Spleen (tissue), 11 donors: ENCODE measurements around the gene UNC45B. TPM values are rescaled to one million over a fixed set of nuclear protein-coding genes. Genes with fewer than 3 reads are reported as not detected.

Experiments
- DNase-seq: peaks from one replicate; pipeline ENCODE4 v3.0.0-alpha.2; 2020
- H3K27ac ChIP-seq, 8 donors: fragments of 200-600 bp; sonication (generic) in 7 of 8; 1 replicate in 4 of 8; 2 replicates in 4 of 8; pipeline versions ENCODE4 v1.5.0 to v1.8.0; 2016 to 2021; ENCODE audit warnings: inconsistent platforms in 4 of 8, mild to moderate bottlenecking in 4 of 8, moderate library complexity in 1 of 8
- H3K27me3 ChIP-seq, 7 donors: fragments of 200-600 bp; sonication (generic) in 6 of 7; replicated peaks in 1 of 7; 1 replicate in 4 of 7; 2 replicates in 3 of 7; pipeline versions ENCODE4 v1.5.0 to v1.8.0; 2016 to 2021; ENCODE audit warnings: inconsistent platforms in 3 of 7, mild to moderate bottlenecking in 1 of 7
- H3K36me3 ChIP-seq, 6 donors: fragments of 200-600 bp; sonication (generic) in 5 of 6; 1 replicate in 4 of 6; 2 replicates in 2 of 6; pipeline versions ENCODE4 v1.5.0 to v1.8.0; 2016 to 2021; ENCODE audit warnings: inconsistent platforms in 2 of 6
- H3K4me1 ChIP-seq, 6 donors: fragments of 200-600 bp; sonication (generic) in 5 of 6; 1 replicate in 3 of 6; 2 replicates in 3 of 6; pipeline versions ENCODE4 v1.5.0 to v1.8.0; 2016 to 2021; ENCODE audit warnings: inconsistent platforms in 3 of 6
- H3K4me3 ChIP-seq, 8 donors: fragments of 200-600 bp; sonication (generic) in 7 of 8; 1 replicate in 4 of 8; 2 replicates in 4 of 8; pipeline versions ENCODE4 v1.5.0 to v1.8.0; 2016 to 2021; ENCODE audit warnings: inconsistent platforms in 4 of 8, mild to moderate bottlenecking in 4 of 8, moderate library complexity in 2 of 8
- H3K9me3 ChIP-seq, 8 donors: fragments of 200-600 bp; sonication (generic) in 7 of 8; 1 replicate in 4 of 8; 2 replicates in 4 of 8; pipeline versions ENCODE4 v1.5.0 to v1.8.0; 2016 to 2021; ENCODE audit warnings: inconsistent platforms in 4 of 8
- CTCF ChIP-seq, 11 experiments: fragments of 200-600 bp in 7 of 11; fragments of 450-650 bp in 4 of 11; sonication (generic) in 4 of 11; IDR thresholded peaks in 8 of 11; conservative IDR thresholded peaks in 3 of 11; 1 replicate in 7 of 11; 2 replicates in 4 of 11; pipeline versions ENCODE4 v1.4.0 to v1.8.0; 2016 to 2021; ENCODE audit warnings: antibody characterized with exemption in 11 of 11, inconsistent platforms in 4 of 11, mild to moderate bottlenecking in 1 of 11
- POLR2A ChIP-seq, 3 donors: fragments of 450-650 bp; IDR thresholded peaks; one replicate each; pipeline ENCODE4 v1.5.1; 2017; ENCODE audit warnings: antibody characterized with exemption in 3 of 3, mild to moderate bottlenecking in 1 of 3
- POLR2AphosphoS5 ChIP-seq, 3 donors: sonication (generic); formaldehyde crosslinking; IDR thresholded peaks; one replicate each; pipeline ENCODE4 v1.5.1; 2017; ENCODE audit warnings: antibody characterized with exemption in 3 of 3
- WGBS, 5 donors: extraction: QIAGEN DNeasy Blood & Tissue Kit in 3 of 5; methylation state at CpG; one replicate each; pipeline versions ENCODE4 v1.1.5 to v1.1.7; 2013 to 2018; 5-methylcytosine and 5-hydroxymethylcytosine counted together
- intact Hi-C: fragments of 100-400 bp; cut with DNase I; formaldehyde crosslinking; loops from one replicate; pipeline ENCODE4 v1.15.0; 2023; ENCODE audit warnings: low total_unique reads
- polyA plus RNA-seq, 3 donors: library from polyadenylated mRNA; stranded (reverse); fragments of 200-250 nt; gene quantifications; one replicate each; pipeline ENCODE4 v1.2.1, GENCODE V29; 2013
- total RNA-seq, 7 donors: library from RNA; depleted of rRNA in 3 of 7; stranded (reverse); fragments of >200 nt in 3 of 7; fragmentation: NEBNext Ultra II Directional in 4 of 7; extraction: Animal tissue kit (Norgen Biotek cat#: 25700) in 4 of 7; gene quantifications; one replicate each; pipeline versions ENCODE4 v1.1.0 to v1.2.1, GENCODE V29; 2016 to 2021
- donor health status: healthy with polysubstance abuse.
- donor health status: DM: no; HTN: no; CAD: no; lungs with moderate emphysema.
- donor health status: DM: no; HTN: no; CAD: no.
- donor health status: Bipolar disorder and iron deficiency.
- donor health status: healthy.
- donor health status: DM: no; HTN: no; CAD: no.
- donor health status: DM: yes; HTN: yes; CAD: no.

The UNC45B gene
- total and polyA plus RNA-seq, 10 donors: 0.08 to 3.9 (median 1.8) TPM

GRCh38 chr17:35127751-35128514 is 19.7 kb upstream of the UNC45B start:
- no peak for DNase-seq
- H3K9me3 ChIP-seq: no peaks in the 10 kb centered on the region
- no peaks in the 10 kb centered on the region for H3K4me1 ChIP-seq
- no peak overlapping the region for H3K4me3 ChIP-seq
- TF ChIP-seq POLR2A (IDR thresholded peaks at IDR 0.05) (no peak), POLR2AphosphoS5 (IDR thresholded peaks at IDR 0.05) (no peak), CTCF (IDR thresholded peaks at IDR 0.05 in 8 of 11, conservative IDR thresholded peaks at IDR 0.05 in 3 of 11) (no peak)
- intact Hi-C loops: no loop called here
- H3K36me3 ChIP-seq: peaks cover 0 to 30% (median 20%) of the 10 kb centered on the region in 6 donors
- H3K27me3 ChIP-seq: no peaks in the 10 kb centered on the region
- H3K27ac ChIP-seq: no peak overlapping the region
- 77 to 92% (median 89%) methylated on average over 11 of the region's 11 CpGs for WGBS, 5 donors

- H3K27ac ChIP-seq: no peak overlapping the region
- WGBS, 5 donors: 77 to 87% (median 79%) methylated on average over 10 to 11 of the region's 11 CpGs
- no peaks in the 10 kb centered on the region for H3K9me3 ChIP-seq
- intact Hi-C loops: no loop called here
- no peak for TF ChIP-seq CTCF (IDR thresholded peaks at IDR 0.05 in 8 of 11, conservative IDR thresholded peaks at IDR 0.05 in 3 of 11)
- TF ChIP-seq POLR2AphosphoS5 (IDR thresholded peaks at IDR 0.05): no peak
- no peak for TF ChIP-seq POLR2A (IDR thresholded peaks at IDR 0.05)
- no peak for DNase-seq
- no peaks in the 10 kb centered on the region for H3K27me3 ChIP-seq
- H3K36me3 ChIP-seq: peaks cover 0 to 44% (median 34%) of the 10 kb centered on the region in 6 donors
- no peaks in the 10 kb centered on the region for H3K4me1 ChIP-seq
- H3K4me3 ChIP-seq: no peak overlapping the region
Observed at GRCh38 chr17:35129154-35129972, 18.3 kb upstream of the UNC45B start.

GRCh38 chr17:35129973-35130351 is 17.7 kb upstream of the UNC45B start:
- Histone ChIP-seq H3K4me3 (no peak overlapping the region), H3K9me3 (no peaks in the 10 kb centered on the region), H3K27me3 (no peaks in the 10 kb centered on the region), H3K4me1 (no peaks in the 10 kb centered on the region), H3K36me3 (peaks cover under 1 to 50% (median 40%) of the 10 kb centered on the region in 6 donors), H3K27ac (no peak overlapping the region)
- intact Hi-C loops: no loop called here
- 83 to 92% (median 85%) methylated on average over 5 of the region's 5 CpGs for WGBS, 5 donors
- TF ChIP-seq CTCF (IDR thresholded peaks at IDR 0.05 in 8 of 11, conservative IDR thresholded peaks at IDR 0.05 in 3 of 11) (no peak), POLR2A (IDR thresholded peaks at IDR 0.05) (no peak), POLR2AphosphoS5 (IDR thresholded peaks at IDR 0.05) (no peak)
- DNase-seq: no peak

GRCh38 chr17:35130392-35130791 is 17.2 kb upstream of the UNC45B start:
- no peak for TF ChIP-seq POLR2AphosphoS5 (IDR thresholded peaks at IDR 0.05)
- no peak for TF ChIP-seq POLR2A (IDR thresholded peaks at IDR 0.05)
- TF ChIP-seq CTCF (IDR thresholded peaks at IDR 0.05 in 8 of 11, conservative IDR thresholded peaks at IDR 0.05 in 3 of 11): no peak
- 83 to 98% (median 96%) methylated on average over 1 to 3 of the region's 3 CpGs for WGBS, 5 donors
- Histone ChIP-seq H3K27me3 (no peaks in the 10 kb centered on the region), H3K27ac (no peak overlapping the region), H3K4me1 (no peaks in the 10 kb centered on the region), H3K36me3 (peaks cover 3 to 54% (median 44%) of the 10 kb centered on the region in 6 donors), H3K9me3 (no peaks in the 10 kb centered on the region), H3K4me3 (no peak overlapping the region)
- intact Hi-C loops: no loop called here
- no peak for DNase-seq
